ENCODE results near the gene OR4S2.

DNA sequence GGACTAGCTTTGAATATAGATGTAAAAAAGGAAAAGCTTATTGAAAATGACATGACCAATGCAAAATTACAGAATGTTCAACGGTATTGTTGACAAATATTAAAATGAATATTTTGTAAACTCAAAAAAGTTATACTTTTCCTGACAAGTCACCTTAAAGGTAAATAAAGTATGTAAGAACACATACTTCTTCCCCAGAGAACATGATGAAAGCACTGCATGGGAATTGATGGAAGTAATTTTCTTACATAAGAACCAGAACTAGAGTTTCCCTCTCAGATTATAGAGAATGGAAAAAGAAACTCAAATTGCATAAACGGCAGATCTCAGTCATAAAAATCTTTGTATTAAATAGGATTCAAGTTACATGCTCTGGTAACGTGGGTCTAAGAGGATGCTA is 13.3 kb upstream of the OR4S2 start, which contains the start of gene OR4P4:
- TF ChIP-seq TEAD4 (IDR thresholded peaks at IDR 0.05) (no peak), ZBTB7A (IDR thresholded peaks at IDR 0.05; ENCODE audit: low read depth) (no peak), EP300 (IDR thresholded peaks at IDR 0.05; ENCODE audit: borderline replicate concordance) (no peak)
- TF ChIP-seq, protein P1, sequence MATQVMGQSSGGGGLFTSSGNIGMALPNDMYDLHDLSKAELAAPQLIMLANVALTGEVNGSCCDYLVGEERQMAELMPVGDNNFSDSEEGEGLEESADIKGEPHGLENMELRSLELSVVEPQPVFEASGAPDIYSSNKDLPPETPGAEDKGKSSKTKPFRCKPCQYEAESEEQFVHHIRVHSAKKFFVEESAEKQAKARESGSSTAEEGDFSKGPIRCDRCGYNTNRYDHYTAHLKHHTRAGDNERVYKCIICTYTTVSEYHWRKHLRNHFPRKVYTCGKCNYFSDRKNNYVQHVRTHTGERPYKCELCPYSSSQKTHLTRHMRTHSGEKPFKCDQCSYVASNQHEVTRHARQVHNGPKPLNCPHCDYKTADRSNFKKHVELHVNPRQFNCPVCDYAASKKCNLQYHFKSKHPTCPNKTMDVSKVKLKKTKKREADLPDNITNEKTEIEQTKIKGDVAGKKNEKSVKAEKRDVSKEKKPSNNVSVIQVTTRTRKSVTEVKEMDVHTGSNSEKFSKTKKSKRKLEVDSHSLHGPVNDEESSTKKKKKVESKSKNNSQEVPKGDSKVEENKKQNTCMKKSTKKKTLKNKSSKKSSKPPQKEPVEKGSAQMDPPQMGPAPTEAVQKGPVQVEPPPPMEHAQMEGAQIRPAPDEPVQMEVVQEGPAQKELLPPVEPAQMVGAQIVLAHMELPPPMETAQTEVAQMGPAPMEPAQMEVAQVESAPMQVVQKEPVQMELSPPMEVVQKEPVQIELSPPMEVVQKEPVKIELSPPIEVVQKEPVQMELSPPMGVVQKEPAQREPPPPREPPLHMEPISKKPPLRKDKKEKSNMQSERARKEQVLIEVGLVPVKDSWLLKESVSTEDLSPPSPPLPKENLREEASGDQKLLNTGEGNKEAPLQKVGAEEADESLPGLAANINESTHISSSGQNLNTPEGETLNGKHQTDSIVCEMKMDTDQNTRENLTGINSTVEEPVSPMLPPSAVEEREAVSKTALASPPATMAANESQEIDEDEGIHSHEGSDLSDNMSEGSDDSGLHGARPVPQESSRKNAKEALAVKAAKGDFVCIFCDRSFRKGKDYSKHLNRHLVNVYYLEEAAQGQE (IDR thresholded peaks at IDR 0.05; ENCODE audit: low read depth) = no peak
